Fibroblast of lung (primary cell): ENCODE results near the gene COL5A3.

Source experiments
- CTCF ChIP-seq, 2 donors: IDR thresholded peaks in 1 of 2; conservative IDR thresholded peaks in 1 of 2; 1 replicate in 1 of 2; 2 replicates in 1 of 2; pipeline ENCODE4 v1.5.1; 2011 to 2012; ENCODE audit warnings: low read length in 2 of 2, control low read depth in 1 of 2, inconsistent platforms in 1 of 2, low read depth in 1 of 2, mild to moderate bottlenecking in 1 of 2
- EZH2 ChIP-seq: IDR thresholded peaks from 2 replicates; pipeline ENCODE4 v1.5.1; 2012; ENCODE audit warnings: low read length, control low read depth, mild to moderate bottlenecking; ENCODE audit errors: missing control alignments

- TF ChIP-seq EZH2 (no peak), CTCF (conservative IDR thresholded peaks at IDR 0.05 in 1 of 2, IDR thresholded peaks at IDR 0.05 in 1 of 2; ENCODE audit: low read depth in 1 of 2, low read length in 2 of 2) (no peak)
Observed at GRCh38 chr19:9991425-9992191, 18.7 kb downstream of the COL5A3 start.
